ENCODE measurements around the gene COL5A1. TPM values are rescaled to one million over a fixed set of nuclear protein-coding genes. Genes with fewer than 3 reads are reported as not detected.

The COL5A1 gene
- total and polyA plus RNA-seq, 2 experiments from 2014 or later, result 211 to 812 TPM

DNA sequence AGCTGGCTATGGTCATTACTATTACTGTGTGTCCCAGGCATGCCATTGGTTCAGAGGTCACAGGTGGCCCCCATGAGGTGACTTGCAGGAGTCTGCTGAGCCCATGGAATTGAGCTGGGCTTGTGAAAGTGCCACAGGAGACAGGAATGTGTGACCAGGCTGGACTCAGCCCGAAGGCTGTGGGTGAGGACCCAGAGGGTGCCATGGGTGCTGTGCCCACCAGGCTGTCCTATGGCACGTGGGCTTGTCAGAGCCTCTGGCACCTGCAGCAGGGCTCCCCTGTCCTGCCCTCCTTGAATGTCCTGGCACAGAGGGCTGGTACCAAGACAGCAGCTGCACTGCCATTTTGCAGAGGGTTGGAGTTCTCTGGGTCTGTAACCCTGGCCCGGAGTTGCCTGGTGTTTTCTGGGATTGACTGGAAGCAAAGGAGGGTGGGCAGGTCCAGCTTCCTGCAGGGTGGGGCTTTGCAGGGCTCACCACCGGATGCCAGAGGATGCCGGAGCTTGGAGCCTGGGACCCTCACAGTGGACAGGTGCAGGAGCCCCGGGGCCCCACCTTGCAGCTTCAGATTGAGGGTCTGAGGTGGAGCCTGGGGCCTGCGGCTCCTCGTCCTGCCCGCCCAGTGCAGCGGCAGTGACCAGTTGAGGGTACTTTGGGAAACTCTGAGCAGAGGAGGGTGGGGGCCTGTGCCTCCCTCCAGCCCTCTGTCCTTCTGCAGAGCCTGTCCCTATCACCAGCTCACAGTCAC, 14.2 kb downstream of the COL5A1 start:
- in situ Hi-C loops (cut with MboI), result loop anchor here (25.0 kb wide), 1 partner anchor 193 kb away; no protein-coding TSS in a partner anchor
- H3K36me3 ChIP-seq (ENCODE audit: low read depth), result peaks cover 7% of the 10 kb centered on the region; the same call in 1 of the 2 replicates
- H3K27me3 ChIP-seq (replicated peaks; ENCODE audit: insufficient read depth), result no peaks in the 10 kb centered on the region
- no peak overlapping the region for H3K9ac ChIP-seq
- H3K9me2 ChIP-seq (ENCODE audit: insufficient read depth), result no peaks in the 10 kb centered on the region
- no peak for DNase-seq
- TF ChIP-seq EZH2 (IDR thresholded peaks at IDR 0.05; ENCODE audit: insufficient read depth, poor library complexity, severe bottlenecking) (no peak), EZH2phosphoT487 (IDR thresholded peaks at IDR 0.05; ENCODE audit: insufficient read depth, low read depth) (no peak)
- H3K27ac ChIP-seq, result peak overlapping the region; percentile 21; the same call in 1 of the 2 replicates
- H2AFZ ChIP-seq, result no peak overlapping the region
- 57 to 59% methylated on average over 10 of the region's 10 CpGs for WGBS, 2 experiments (ENCODE audit: low coverage in 1 of 2, low lambda C conversion rate in 2 of 2, missing lambda C conversion rate in 2 of 2)
- no peaks in the 10 kb centered on the region for H3K9me3 ChIP-seq (ENCODE audit: low read depth)
- H3K4me2 ChIP-seq (ENCODE audit: unreplicated experiment), result no peak overlapping the region
- H4K20me1 ChIP-seq (ENCODE audit: insufficient read depth), result peaks cover 12% of the 10 kb centered on the region; the same call in 1 of the 2 replicates
- H3F3A ChIP-seq (ENCODE audit: insufficient read depth), result peaks cover 62% of the 10 kb centered on the region
- H3K4me3 ChIP-seq, result no peak overlapping the region
- peaks cover 91% of the 10 kb centered on the region for H3K79me2 ChIP-seq (ENCODE audit: insufficient read depth)
- H3K4me1 ChIP-seq (ENCODE audit: insufficient read depth), result peaks cover 15% of the 10 kb centered on the region

DNA sequence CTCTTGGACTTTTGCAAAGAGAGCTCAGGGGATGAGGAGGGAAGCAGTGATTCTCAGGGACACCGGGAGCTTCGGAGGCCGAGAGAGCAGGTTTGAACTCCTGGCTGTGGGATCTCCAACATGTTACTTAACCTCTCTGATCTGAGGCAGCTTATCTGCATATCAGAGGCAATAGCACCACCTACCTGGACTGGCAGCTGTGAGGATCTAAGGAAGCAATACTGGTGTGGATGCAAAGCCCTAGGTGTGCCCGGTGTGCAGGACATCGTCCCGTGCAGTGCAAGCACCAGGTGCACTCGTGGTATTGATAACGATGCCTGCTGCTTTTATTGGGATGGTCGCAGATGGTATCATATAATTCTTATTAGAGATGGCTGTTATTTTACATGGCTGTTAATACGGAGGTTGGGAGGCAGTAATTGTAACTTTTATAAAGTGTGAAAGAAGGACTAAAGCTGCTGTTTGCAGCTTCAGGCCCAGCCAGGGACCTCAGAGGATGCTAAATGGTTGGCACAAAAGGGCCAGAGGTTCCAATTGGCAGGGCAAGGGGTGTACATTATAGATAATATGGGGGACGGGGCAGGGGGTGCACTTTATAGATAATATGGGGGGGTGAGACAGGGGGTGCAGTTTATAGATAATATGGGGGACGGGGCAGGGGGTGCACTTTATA, 14.9 kb downstream of the COL5A1 start:
- WGBS, 2 experiments (ENCODE audit: low coverage in 1 of 2, low lambda C conversion rate in 2 of 2, missing lambda C conversion rate in 2 of 2), result 60 to 64% methylated on average over 9 to 12 of the region's 12 CpGs
- no peaks in the 10 kb centered on the region for H3K9me3 ChIP-seq (ENCODE audit: low read depth)

DNA sequence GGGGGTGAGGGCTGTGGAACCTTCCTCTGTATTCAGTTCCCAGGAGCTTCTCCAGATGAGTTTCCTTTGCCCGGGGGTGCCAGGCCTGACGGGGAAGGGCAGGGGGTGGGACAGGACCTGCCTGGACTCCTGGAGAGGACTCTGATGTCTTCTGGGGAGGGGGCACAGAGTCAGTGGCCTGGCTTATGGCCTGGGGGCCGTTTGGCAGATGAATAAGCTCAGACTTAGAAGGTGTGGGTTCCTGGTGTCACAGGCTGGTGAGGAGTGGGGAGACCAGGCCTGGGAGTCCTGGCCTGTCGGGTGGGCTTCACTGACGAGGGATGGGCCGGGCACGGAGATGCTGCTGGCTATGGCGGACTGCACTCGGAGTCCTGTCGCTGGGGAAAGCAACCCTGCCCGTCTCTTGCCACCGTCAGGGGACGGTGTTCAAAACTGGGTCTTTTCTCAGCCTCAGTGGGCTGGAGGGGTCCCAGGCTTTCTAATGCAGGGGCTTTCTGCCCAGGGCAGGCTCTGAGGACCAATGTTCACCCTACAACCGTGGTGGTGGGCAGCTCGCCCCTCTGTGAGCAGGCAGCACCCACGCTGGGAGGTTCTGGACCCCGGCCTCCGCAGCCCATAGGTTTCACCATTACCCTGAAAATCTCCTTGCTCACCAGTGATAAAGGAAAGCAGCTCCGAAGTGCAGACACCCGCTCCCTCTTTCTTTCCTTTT, 16.2 kb downstream of the COL5A1 start:
- Histone ChIP-seq H3K9ac (no peak overlapping the region), H2AFZ (no peak overlapping the region)
- no peak for TF ChIP-seq EZH2phosphoT487 (IDR thresholded peaks at IDR 0.05; ENCODE audit: insufficient read depth, low read depth)
- TF ChIP-seq EZH2 (IDR thresholded peaks at IDR 0.05; ENCODE audit: insufficient read depth, poor library complexity, severe bottlenecking), result no peak

More for the DNA sequence above, 14.9 kb downstream of the COL5A1 start:
- H3K4me2 ChIP-seq (ENCODE audit: unreplicated experiment), result no peak overlapping the region
- 0 out of 2 replicates have a peak, but pooled peaks cover 8% of the 10 kb centered on the region for H3K36me3 ChIP-seq (ENCODE audit: low read depth)
- H3K9ac ChIP-seq, result no peak overlapping the region
- H3K4me3 ChIP-seq, result no peak overlapping the region
- in situ Hi-C loops (cut with MboI), result loop anchor here (25.0 kb wide), 1 partner anchor 194 kb away; no protein-coding TSS in a partner anchor
- H3K79me2 ChIP-seq (ENCODE audit: insufficient read depth), result peaks cover 91% of the 10 kb centered on the region
- no peak overlapping the region for H3K27ac ChIP-seq
- H3F3A ChIP-seq (ENCODE audit: insufficient read depth), result peaks cover 62% of the 10 kb centered on the region
- H3K27me3 ChIP-seq (replicated peaks; ENCODE audit: insufficient read depth), result no peaks in the 10 kb centered on the region
- peaks cover 22% of the 10 kb centered on the region for H3K4me1 ChIP-seq (ENCODE audit: insufficient read depth)
- peaks cover 8% of the 10 kb centered on the region; the same call in 1 of the 2 replicates for H4K20me1 ChIP-seq (ENCODE audit: insufficient read depth)
- peak; percentile 61 for DNase-seq
- TF ChIP-seq EZH2phosphoT487 (IDR thresholded peaks at IDR 0.05; ENCODE audit: insufficient read depth, low read depth) (no peak), EZH2 (IDR thresholded peaks at IDR 0.05; ENCODE audit: insufficient read depth, poor library complexity, severe bottlenecking) (no peak)
- no peaks in the 10 kb centered on the region for H3K9me2 ChIP-seq (ENCODE audit: insufficient read depth)
- no peak overlapping the region for H2AFZ ChIP-seq

More for the DNA sequence above, 16.2 kb downstream of the COL5A1 start:
- 71 to 72% methylated on average over 18 to 20 of the region's 20 CpGs for WGBS, 2 experiments (ENCODE audit: low coverage in 1 of 2, low lambda C conversion rate in 2 of 2, missing lambda C conversion rate in 2 of 2)
- Histone ChIP-seq H3F3A (ENCODE audit: insufficient read depth) (peaks cover 59% of the 10 kb centered on the region), H4K20me1 (ENCODE audit: insufficient read depth) (peaks cover 8% of the 10 kb centered on the region; the same call in 1 of the 2 replicates), H3K36me3 (ENCODE audit: low read depth) (0 out of 2 replicates have a peak, but pooled peaks cover 8% of the 10 kb centered on the region), H3K9me3 (ENCODE audit: low read depth) (no peaks in the 10 kb centered on the region), H3K27ac (peak overlapping the region; percentile 97), H3K27me3 (replicated peaks; ENCODE audit: insufficient read depth) (no peaks in the 10 kb centered on the region), H3K4me1 (ENCODE audit: insufficient read depth) (peaks cover 31% of the 10 kb centered on the region), H3K79me2 (ENCODE audit: insufficient read depth) (peaks cover 79% of the 10 kb centered on the region), H3K4me3 (no peak overlapping the region), H3K9me2 (ENCODE audit: insufficient read depth) (no peaks in the 10 kb centered on the region), H3K4me2 (ENCODE audit: unreplicated experiment) (no peak overlapping the region)
- in situ Hi-C loops (cut with MboI), result loop anchor here (25.0 kb wide), 1 partner anchor 196 kb away; no protein-coding TSS in a partner anchor
- no peak for DNase-seq
